Mammary epithelial cell (primary cell): ENCODE measurements around the gene ABCA1.

ENCODE experiments used
- EZH2 ChIP-seq: IDR thresholded peaks from 2 replicates; pipeline ENCODE4 v1.6.1; 2012; ENCODE audit warnings: low read length, inconsistent platforms, borderline replicate concordance
- TF ChIP-seq, protein P1 (sequence below), 2 donors: IDR thresholded peaks in 1 of 2; conservative IDR thresholded peaks in 1 of 2; 2 replicates each; pipeline ENCODE4 v1.5.1; 2011 to 2012; ENCODE audit warnings: inconsistent platforms in 2 of 2, low read length in 2 of 2, mild to moderate bottlenecking in 2 of 2, control low read depth in 1 of 2, low read depth in 1 of 2; ENCODE audit not compliant: insufficient read depth in 1 of 2; ENCODE audit errors: extremely low read depth in 1 of 2

DNA sequence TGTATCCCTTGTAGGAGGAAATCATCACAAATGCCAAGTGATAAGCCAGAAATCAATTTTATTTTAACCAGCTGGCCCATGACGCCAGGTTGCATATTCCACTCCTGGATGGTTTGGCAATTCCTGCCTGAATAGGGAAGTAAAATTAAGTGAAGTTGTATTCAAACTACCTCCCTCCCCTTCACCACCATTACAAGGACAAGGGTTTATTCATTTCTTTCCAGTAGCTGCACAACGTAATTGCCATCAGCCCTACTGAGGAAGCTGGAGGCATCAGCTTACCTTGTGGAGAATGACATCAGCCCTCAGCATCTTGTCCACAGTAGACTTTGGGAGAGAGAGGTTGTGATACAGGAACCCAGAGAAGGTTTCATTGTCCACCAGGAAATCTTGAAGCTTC, 66.6 kb downstream of the ABCA1 start:
- TF ChIP-seq, protein P1, sequence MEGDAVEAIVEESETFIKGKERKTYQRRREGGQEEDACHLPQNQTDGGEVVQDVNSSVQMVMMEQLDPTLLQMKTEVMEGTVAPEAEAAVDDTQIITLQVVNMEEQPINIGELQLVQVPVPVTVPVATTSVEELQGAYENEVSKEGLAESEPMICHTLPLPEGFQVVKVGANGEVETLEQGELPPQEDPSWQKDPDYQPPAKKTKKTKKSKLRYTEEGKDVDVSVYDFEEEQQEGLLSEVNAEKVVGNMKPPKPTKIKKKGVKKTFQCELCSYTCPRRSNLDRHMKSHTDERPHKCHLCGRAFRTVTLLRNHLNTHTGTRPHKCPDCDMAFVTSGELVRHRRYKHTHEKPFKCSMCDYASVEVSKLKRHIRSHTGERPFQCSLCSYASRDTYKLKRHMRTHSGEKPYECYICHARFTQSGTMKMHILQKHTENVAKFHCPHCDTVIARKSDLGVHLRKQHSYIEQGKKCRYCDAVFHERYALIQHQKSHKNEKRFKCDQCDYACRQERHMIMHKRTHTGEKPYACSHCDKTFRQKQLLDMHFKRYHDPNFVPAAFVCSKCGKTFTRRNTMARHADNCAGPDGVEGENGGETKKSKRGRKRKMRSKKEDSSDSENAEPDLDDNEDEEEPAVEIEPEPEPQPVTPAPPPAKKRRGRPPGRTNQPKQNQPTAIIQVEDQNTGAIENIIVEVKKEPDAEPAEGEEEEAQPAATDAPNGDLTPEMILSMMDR (conservative IDR thresholded peaks at IDR 0.05 in 1 of 2, IDR thresholded peaks at IDR 0.05 in 1 of 2; ENCODE audit: extremely low read depth in 1 of 2, insufficient read depth in 1 of 2, low read depth in 1 of 2, low read length in 2 of 2) = no peak
- TF ChIP-seq EZH2 = no peak
